ENCODE results near the gene UIMC1.

DNA sequence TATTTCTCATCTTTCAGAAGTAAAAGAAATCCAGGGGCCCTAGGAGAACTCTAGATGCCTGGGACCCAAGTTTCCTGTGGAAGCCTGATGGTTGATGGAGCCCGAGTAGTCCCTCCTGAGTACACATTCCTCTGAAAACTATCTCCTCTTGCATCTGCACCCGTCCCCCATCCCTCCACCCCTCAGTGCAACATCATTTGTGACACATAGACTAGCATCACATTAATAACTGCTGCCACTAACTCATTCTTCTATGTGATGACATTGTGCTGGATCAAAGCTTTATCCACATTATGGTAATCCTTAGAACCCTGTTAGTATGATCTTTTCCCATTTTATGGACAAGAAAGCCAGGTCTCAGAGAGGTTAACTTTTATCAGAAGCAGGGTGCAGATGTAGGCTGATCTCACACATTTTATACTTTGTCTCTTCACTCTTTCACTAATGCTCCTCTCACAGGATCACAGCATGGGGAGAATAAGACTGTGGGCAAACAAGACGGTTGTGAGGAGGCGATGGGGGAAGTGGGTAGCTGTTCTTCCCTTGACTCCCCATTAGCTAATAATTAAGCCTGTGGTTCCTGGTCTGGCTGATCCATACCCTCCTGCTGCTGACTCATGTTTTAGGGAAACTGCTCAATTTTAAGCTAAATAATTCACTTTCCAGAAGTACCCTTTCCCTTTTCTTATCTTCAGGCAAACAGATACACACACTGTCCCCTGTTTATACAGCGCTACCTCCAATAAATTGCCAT lies 103.5 kb downstream of the UIMC1 start:
- TF ChIP-seq, protein P1, sequence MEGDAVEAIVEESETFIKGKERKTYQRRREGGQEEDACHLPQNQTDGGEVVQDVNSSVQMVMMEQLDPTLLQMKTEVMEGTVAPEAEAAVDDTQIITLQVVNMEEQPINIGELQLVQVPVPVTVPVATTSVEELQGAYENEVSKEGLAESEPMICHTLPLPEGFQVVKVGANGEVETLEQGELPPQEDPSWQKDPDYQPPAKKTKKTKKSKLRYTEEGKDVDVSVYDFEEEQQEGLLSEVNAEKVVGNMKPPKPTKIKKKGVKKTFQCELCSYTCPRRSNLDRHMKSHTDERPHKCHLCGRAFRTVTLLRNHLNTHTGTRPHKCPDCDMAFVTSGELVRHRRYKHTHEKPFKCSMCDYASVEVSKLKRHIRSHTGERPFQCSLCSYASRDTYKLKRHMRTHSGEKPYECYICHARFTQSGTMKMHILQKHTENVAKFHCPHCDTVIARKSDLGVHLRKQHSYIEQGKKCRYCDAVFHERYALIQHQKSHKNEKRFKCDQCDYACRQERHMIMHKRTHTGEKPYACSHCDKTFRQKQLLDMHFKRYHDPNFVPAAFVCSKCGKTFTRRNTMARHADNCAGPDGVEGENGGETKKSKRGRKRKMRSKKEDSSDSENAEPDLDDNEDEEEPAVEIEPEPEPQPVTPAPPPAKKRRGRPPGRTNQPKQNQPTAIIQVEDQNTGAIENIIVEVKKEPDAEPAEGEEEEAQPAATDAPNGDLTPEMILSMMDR (IDR thresholded peaks at IDR 0.05) = no peak
- no peak for TF ChIP-seq EZH2 (IDR thresholded peaks at IDR 0.05; ENCODE audit: borderline replicate concordance, insufficient read depth, low read depth, low read length, poor library complexity, severe bottlenecking)

Data from B cell (primary cell).